ENCODE results near the gene TCAP. TPM values are rescaled to one million over a fixed set of nuclear protein-coding genes. Genes with fewer than 3 reads are reported as not detected.

TCAP gene
- total RNA-seq, 3 donors from 2014 or later: 0.48 to 0.73 (median 0.66) TPM

DNA sequence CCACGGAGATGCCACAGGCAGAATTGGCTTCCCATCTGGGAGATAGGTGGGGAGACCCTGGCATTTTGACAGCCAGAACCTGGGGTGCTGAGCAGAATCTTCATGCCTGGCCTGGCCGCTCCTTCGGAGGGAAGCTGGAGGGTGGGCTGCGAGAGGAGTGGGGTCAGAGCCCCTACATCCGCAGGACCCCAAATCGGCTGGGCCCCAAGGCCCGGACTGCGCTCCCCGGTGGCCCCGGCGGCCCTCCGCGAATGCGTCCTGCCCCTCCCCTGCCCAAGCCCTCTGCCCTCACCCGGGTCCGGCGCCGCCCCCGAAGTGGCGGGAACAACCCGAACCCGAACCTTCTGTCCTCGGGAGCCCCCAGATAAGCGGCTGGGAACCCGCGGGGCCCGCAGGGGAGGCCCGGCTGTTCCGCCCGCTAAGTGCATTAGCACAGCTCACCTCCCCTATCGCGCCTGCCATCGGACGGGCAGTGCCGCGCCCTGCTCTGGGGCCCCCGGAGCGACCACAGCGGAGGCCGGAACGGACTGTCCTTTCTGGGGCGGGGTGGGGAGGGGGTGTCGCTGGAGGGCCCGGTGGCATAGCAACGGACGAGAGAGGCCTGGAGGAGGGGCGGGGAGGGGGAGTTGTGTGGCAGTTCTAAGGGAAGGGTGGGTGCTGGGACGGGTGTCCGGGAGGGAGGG, 2.3 kb downstream of the TCAP start:
- DNase-seq (ENCODE audit: low spot score in 2 of 2): no peak
- Histone ChIP-seq H3K9me3 (no peaks in the 10 kb centered on the region), H3K36me3 (no peaks in the 10 kb centered on the region), H3K4me1 (peaks cover 16 to 33% of the 10 kb centered on the region in 2 donors), H3K27me3 (peaks cover 3 to 12% of the 10 kb centered on the region in 2 donors), H3K27ac (peak overlapping the region; percentile 68 to 76), H3K4me3 (peak overlapping the region; percentile 30 to 68 (median 44))
- intact Hi-C loops (cut with DNase I; ENCODE audit: low total_unique reads): no loop called here
- no peak for TF ChIP-seq POLR2AphosphoS5 (IDR thresholded peaks at IDR 0.05)
- TF ChIP-seq, protein P1, sequence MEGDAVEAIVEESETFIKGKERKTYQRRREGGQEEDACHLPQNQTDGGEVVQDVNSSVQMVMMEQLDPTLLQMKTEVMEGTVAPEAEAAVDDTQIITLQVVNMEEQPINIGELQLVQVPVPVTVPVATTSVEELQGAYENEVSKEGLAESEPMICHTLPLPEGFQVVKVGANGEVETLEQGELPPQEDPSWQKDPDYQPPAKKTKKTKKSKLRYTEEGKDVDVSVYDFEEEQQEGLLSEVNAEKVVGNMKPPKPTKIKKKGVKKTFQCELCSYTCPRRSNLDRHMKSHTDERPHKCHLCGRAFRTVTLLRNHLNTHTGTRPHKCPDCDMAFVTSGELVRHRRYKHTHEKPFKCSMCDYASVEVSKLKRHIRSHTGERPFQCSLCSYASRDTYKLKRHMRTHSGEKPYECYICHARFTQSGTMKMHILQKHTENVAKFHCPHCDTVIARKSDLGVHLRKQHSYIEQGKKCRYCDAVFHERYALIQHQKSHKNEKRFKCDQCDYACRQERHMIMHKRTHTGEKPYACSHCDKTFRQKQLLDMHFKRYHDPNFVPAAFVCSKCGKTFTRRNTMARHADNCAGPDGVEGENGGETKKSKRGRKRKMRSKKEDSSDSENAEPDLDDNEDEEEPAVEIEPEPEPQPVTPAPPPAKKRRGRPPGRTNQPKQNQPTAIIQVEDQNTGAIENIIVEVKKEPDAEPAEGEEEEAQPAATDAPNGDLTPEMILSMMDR (IDR thresholded peaks at IDR 0.05): no peak
- no peak for TF ChIP-seq POLR2A (IDR thresholded peaks at IDR 0.05)

DNA sequence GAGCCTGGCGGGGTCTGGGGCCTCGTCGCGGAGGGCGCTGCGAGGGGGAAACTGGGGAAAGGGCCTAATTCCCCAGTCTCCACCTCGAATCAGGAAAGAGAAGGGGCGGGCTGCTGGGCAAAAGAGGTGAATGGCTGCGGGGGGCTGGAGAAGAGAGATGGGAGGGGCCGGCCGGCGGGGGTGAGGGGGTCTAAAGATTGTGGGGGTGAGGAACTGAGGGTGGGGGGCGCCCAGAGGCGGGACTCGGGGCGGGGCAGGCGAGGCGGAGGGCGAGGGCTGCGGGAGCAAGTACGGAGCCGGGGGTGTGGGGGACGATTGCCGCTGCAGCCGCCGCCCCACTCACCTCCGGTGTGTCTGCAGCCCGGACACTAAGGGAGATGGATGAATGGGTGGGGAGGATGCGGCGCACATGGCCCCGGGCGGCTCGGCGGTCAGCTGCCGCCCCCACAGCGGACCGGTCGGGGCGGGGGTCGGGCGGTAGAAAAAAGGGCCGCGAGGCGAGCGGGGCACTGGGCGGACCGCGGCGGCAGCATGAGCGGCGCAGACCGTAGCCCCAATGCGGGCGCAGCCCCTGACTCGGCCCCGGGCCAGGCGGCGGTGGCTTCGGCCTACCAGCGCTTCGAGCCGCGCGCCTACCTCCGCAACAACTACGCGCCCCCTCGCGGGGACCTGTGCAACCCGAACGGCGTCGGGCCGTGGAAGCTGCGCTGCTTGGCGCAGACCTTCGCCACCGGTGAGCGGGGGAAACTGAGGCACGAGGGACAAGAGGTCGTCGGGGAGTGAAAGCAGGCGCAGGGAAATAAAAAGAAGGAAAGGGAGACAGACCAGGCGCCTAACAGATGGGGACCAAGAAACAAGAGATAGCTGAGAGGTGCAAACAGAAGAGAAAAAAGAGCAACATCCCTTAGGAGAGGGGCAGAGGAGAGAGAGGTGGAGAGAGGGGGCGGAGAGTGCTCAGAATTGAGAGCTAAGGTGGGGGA, 3.1 kb downstream of the TCAP start, which contains the start of gene PNMT:
Gene PNMT, plus strand, starts transcription at position 509 of the 980 bp plus-strand sequence. Its CDS starts 23 bp downstream, at position 532.
- Histone ChIP-seq H3K4me1 (peaks cover 16 to 27% of the 10 kb centered on the region in 2 donors), H3K27me3 (peaks cover 3 to 12% of the 10 kb centered on the region in 2 donors)
- DNase-seq (ENCODE audit: low spot score in 2 of 2): peak in 1 of 2 donors; percentile 60

DNA sequence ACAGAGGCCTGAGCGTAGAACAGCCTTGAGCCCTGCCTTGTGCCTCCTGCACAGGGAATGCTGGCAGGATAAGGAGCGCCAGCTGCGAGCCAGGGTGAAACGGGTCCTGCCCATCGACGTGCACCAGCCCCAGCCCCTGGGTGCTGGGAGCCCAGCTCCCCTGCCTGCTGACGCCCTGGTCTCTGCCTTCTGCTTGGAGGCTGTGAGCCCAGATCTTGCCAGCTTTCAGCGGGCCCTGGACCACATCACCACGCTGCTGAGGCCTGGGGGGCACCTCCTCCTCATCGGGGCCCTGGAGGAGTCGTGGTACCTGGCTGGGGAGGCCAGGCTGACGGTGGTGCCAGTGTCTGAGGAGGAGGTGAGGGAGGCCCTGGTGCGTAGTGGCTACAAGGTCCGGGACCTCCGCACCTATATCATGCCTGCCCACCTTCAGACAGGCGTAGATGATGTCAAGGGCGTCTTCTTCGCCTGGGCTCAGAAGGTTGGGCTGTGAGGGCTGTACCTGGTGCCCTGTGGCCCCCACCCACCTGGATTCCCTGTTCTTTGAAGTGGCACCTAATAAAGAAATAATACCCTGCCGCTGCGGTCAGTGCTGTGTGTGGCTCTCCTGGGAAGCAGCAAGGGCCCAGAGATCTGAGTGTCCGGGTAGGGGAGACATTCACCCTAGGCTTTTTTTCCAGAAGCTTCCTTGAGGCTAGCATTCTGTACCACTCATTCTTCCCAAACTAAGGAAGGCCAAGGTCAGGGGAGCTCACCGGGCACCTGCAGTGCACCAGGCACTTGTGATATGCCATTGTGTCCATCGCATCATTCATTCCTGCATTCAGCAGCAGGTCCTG, 5.0 kb downstream of the TCAP start:
- Histone ChIP-seq H3K4me3 (no peak overlapping the region), H3K27ac (no peak overlapping the region), H3K36me3 (no peaks in the 10 kb centered on the region), H3K9me3 (no peaks in the 10 kb centered on the region), H3K4me1 (peaks cover 16 to 26% of the 10 kb centered on the region in 2 donors), H3K27me3 (peaks cover 3 to 12% of the 10 kb centered on the region in 2 donors)
- intact Hi-C loops (cut with DNase I; ENCODE audit: low total_unique reads): no loop called here
- no peak for DNase-seq (ENCODE audit: low spot score in 2 of 2)
- TF ChIP-seq POLR2AphosphoS5 (IDR thresholded peaks at IDR 0.05) (no peak), POLR2A (IDR thresholded peaks at IDR 0.05) (no peak)
- TF ChIP-seq, protein P1 (IDR thresholded peaks at IDR 0.05): no peak

More for the DNA sequence above, 3.1 kb downstream of the TCAP start, which contains the start of gene PNMT:
- Histone ChIP-seq H3K9me3 (no peaks in the 10 kb centered on the region), H3K36me3 (no peaks in the 10 kb centered on the region), H3K27ac (peak within 1 kb of the TSS; percentile 68 to 76), H3K4me3 (peak within 1 kb of the TSS; percentile 30 to 68 (median 44))
- intact Hi-C loops (cut with DNase I; ENCODE audit: low total_unique reads): no loop called here
- TF ChIP-seq, protein P1 (IDR thresholded peaks at IDR 0.05): peak; percentile 52 to 74 (median 57)
- TF ChIP-seq POLR2A (IDR thresholded peaks at IDR 0.05) (no peak), POLR2AphosphoS5 (IDR thresholded peaks at IDR 0.05) (peak in 2 of 3 donors; percentile 9 to 17)

DNA sequence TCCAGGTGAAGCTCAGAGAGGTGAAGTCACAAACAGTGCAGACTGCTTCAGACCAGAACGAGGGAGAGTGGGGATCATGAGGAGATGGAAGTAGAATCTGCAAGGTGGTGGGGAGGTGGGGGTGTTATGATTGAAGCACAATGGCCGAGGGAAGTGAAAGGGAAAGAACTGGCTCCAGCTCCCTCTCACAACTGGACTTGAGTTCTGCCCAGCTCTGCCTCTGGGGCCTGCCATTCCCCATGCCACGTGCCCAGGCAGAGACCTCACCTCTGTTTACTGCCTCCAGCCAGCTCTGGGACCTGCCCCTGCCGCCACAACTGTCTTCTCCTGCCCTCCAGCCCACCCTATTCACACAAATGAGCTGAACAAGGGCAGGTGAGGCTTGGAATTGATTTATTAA, 5.6 kb downstream of the TCAP start:
- H3K36me3 ChIP-seq: no peaks in the 10 kb centered on the region
- no peak for TF ChIP-seq POLR2AphosphoS5 (IDR thresholded peaks at IDR 0.05)
- TF ChIP-seq, protein P1 (IDR thresholded peaks at IDR 0.05): no peak
- no peak for TF ChIP-seq POLR2A (IDR thresholded peaks at IDR 0.05)
- peaks cover 20 to 33% of the 10 kb centered on the region in 2 donors for H3K4me1 ChIP-seq
- no peak overlapping the region for H3K4me3 ChIP-seq
- no peak for DNase-seq (ENCODE audit: low spot score in 2 of 2)
- H3K9me3 ChIP-seq: no peaks in the 10 kb centered on the region
- intact Hi-C loops (cut with DNase I; ENCODE audit: low total_unique reads): no loop called here
- peaks cover 3 to 12% of the 10 kb centered on the region in 2 donors for H3K27me3 ChIP-seq
- H3K27ac ChIP-seq: peak overlapping the region in 1 of 2 donors; percentile 70
